ELF-1 (cell line): Measurements from ENCODE around the gene NEURL1.

Experiments
- DNase-seq: peaks from one replicate; pipeline ENCODE4 v3.0.0-alpha.2; 2016; ENCODE audit warnings: low read depth, low spot score

The NEURL1 gene

GRCh38 chr10:103563231-103564115, 70.0 kb downstream of the NEURL1 start:
- DNase-seq = no peak

GRCh38 chr10:103564116-103564501, 70.6 kb downstream of the NEURL1 start:
- DNase-seq = no peak

- DNase-seq = peak; percentile 59
Observed at GRCh38 chr10:103564776-103565520, 71.4 kb downstream of the NEURL1 start.

GRCh38 chr10:103566536-103566935, 73.0 kb downstream of the NEURL1 start:
- no peak for DNase-seq

GRCh38 chr10:103568505-103568904, 75.0 kb downstream of the NEURL1 start:
- no peak for DNase-seq

GRCh38 chr10:103569896-103570295, 76.4 kb downstream of the NEURL1 start:
- no peak for DNase-seq

GRCh38 chr10:103570844-103571655, 77.5 kb downstream of the NEURL1 start:
- DNase-seq = no peak

GRCh38 chr10:103571656-103571975, 78.1 kb downstream of the NEURL1 start:
- DNase-seq = no peak

GRCh38 chr10:103572347-103573204, 79.1 kb downstream of the NEURL1 start:
- DNase-seq = no peak

- no peak for DNase-seq
Observed at GRCh38 chr10:103573205-103573487, 79.6 kb downstream of the NEURL1 start.

GRCh38 chr10:103574097-103575061, 80.9 kb downstream of the NEURL1 start:
- peak; percentile 23 for DNase-seq

GRCh38 chr10:103575416-103576075, 82.0 kb downstream of the NEURL1 start:
- no peak for DNase-seq

GRCh38 chr10:103576076-103576471, 82.6 kb downstream of the NEURL1 start:
- DNase-seq = no peak

- no peak for DNase-seq
Observed at GRCh38 chr10:103576862-103577261, 83.4 kb downstream of the NEURL1 start.

- DNase-seq = no peak
Observed at GRCh38 chr10:103578782-103579382, 85.4 kb downstream of the NEURL1 start.

- peak; percentile 40 for DNase-seq
Observed at GRCh38 chr10:103580011-103580410, 86.5 kb downstream of the NEURL1 start.

GRCh38 chr10:103580430-103580829, 86.9 kb downstream of the NEURL1 start:
- DNase-seq = no peak

- no peak for DNase-seq
Observed at GRCh38 chr10:103581499-103581898, 88.0 kb downstream of the NEURL1 start.
